Erythroblast (primary cell): ENCODE results near the gene COX11.
A peak's percentile ranks its signal among the peaks of the same experiment; 100 is the strongest.

ENCODE experiments used
- DNase-seq, 2 experiments: peaks; one replicate each; lab custom pipeline; 2025; lab: John Stamatoyannopoulos, UW
- GATA1 ChIP-seq: IDR thresholded peaks from 2 replicates; pipeline ENCODE4 v1.6.1; 2011; ENCODE audit warnings: low read depth, mild to moderate bottlenecking, control low read depth, low read length, moderate library complexity
- POLR2A ChIP-seq: IDR thresholded peaks from 2 replicates; pipeline ENCODE4 v1.6.1; 2011; ENCODE audit warnings: mild to moderate bottlenecking, low read length

Gene COX11

GRCh38 chr17:54968262-54968987 is at the start of gene COX11, which contains the start of gene STXBP4:
TSS of gene COX11 (minus strand) at chr17:54968654. CDS start at chr17:54968646, 8 bp downstream.
TSS of gene STXBP4 (plus strand) at chr17:54968765. CDS start at chr17:54986220, 17,455 bp downstream.
- TF ChIP-seq POLR2A (peak; percentile 88), GATA1 (no peak)
- DNase-seq, result peak; percentile 97

GRCh38 chr17:55005520-55005919 is 37.1 kb upstream of the COX11 start:
- DNase-seq, result peak; percentile 42 to 56

GRCh38 chr17:55004484-55004883 is 36.0 kb upstream of the COX11 start:
- TF ChIP-seq GATA1 (no peak), POLR2A (no peak)
- DNase-seq, result no peak

More at GRCh38 chr17:55005520-55005919, 37.1 kb upstream of the COX11 start:
- TF ChIP-seq POLR2A, result no peak
- no peak for TF ChIP-seq GATA1

- no peak for TF ChIP-seq POLR2A
- TF ChIP-seq GATA1, result no peak
- DNase-seq, result no peak
These were observed 34.0 kb upstream of the COX11 start for GRCh38 chr17:55002458-55002857.

GRCh38 chr17:54996441-54996840 is 28.0 kb upstream of the COX11 start:
- no peak for DNase-seq
- TF ChIP-seq POLR2A, result no peak
- no peak for TF ChIP-seq GATA1

- DNase-seq, result peak; percentile 58 to 76
- TF ChIP-seq GATA1 (no peak), POLR2A (no peak)
These were observed 24.6 kb upstream of the COX11 start for GRCh38 chr17:54992797-54993639.

- no peak for DNase-seq
- no peak for TF ChIP-seq GATA1
- no peak for TF ChIP-seq POLR2A
These were observed 23.1 kb upstream of the COX11 start for GRCh38 chr17:54991567-54991966.

GRCh38 chr17:54990118-54990517 is 21.7 kb upstream of the COX11 start:
- DNase-seq, result no peak
- TF ChIP-seq GATA1 (no peak), POLR2A (no peak)

- TF ChIP-seq GATA1 (no peak), POLR2A (no peak)
- DNase-seq, result no peak
These were observed 17.0 kb upstream of the COX11 start for GRCh38 chr17:54985476-54985875.

- TF ChIP-seq GATA1, result no peak
- TF ChIP-seq POLR2A, result no peak
- no peak for DNase-seq
These were observed 14.8 kb upstream of the COX11 start for GRCh38 chr17:54983260-54983659.

GRCh38 chr17:54982399-54982798 is 13.9 kb upstream of the COX11 start:
- no peak for DNase-seq
- TF ChIP-seq GATA1 (no peak), POLR2A (no peak)

GRCh38 chr17:54980375-54980774 is 11.9 kb upstream of the COX11 start:
- peak; percentile 3 to 8 for DNase-seq
- TF ChIP-seq POLR2A (no peak), GATA1 (no peak)

GRCh38 chr17:54979657-54980056 is 11.2 kb upstream of the COX11 start:
- no peak for DNase-seq
- no peak for TF ChIP-seq POLR2A
- TF ChIP-seq GATA1, result no peak

- TF ChIP-seq POLR2A (no peak), GATA1 (no peak)
- no peak for DNase-seq
These were observed 9.3 kb upstream of the COX11 start for GRCh38 chr17:54977744-54978143.
